ENCODE data around the gene ADAMTS12.

Gene ADAMTS12

GRCh38 chr5:33738967-33739366 lies 152.8 kb downstream of the ADAMTS12 start:
- TF ChIP-seq SPI1 (IDR thresholded peaks at IDR 0.05; ENCODE audit: low read depth, low read length): no peak
- TF ChIP-seq TAF1 (IDR thresholded peaks at IDR 0.05; ENCODE audit: low read depth, low read length): no peak
- no peak for TF ChIP-seq POLR2AphosphoS5 (IDR thresholded peaks at IDR 0.05; ENCODE audit: low read depth, low read length)
- TF ChIP-seq POLR2A (IDR thresholded peaks at IDR 0.05; ENCODE audit: low read depth, low read length): no peak
- no peak for TF ChIP-seq PAX5 (IDR thresholded peaks at IDR 0.05; ENCODE audit: insufficient read depth, low read length, severe bottlenecking)
- TF ChIP-seq POU2F2 (IDR thresholded peaks at IDR 0.05; ENCODE audit: low read depth, low read length): no peak
- FAIRE-seq (peak; percentile 16), DNase-seq (ENCODE audit: insufficient read length, low spot score) (no peak)

DNA sequence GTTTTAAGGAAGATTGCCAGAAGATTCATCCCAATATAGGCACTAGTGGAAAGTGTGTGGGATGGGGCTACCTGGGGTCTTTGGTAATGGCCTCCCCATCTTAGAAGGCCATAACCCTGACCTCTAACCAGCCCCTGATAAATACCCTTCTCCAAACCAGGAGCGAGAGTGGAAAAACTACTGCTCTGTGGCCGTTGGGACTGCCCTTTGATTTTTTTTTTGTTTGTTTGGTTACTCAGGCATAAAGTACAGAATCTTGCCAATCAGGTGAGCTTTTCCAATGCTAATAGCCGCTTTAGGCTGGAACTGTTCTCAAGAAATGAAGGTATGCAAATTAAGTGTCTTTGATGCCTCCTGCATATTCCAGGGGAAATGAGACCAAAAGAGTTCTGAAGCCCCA lies 153.7 kb downstream of the ADAMTS12 start:
- TF ChIP-seq POLR2A (IDR thresholded peaks at IDR 0.05; ENCODE audit: low read depth, low read length) (no peak), SPI1 (IDR thresholded peaks at IDR 0.05; ENCODE audit: low read depth, low read length) (no peak), POU2F2 (IDR thresholded peaks at IDR 0.05; ENCODE audit: low read depth, low read length) (no peak), POLR2AphosphoS5 (IDR thresholded peaks at IDR 0.05; ENCODE audit: low read depth, low read length) (no peak), TAF1 (IDR thresholded peaks at IDR 0.05; ENCODE audit: low read depth, low read length) (no peak), PAX5 (IDR thresholded peaks at IDR 0.05; ENCODE audit: insufficient read depth, low read length, severe bottlenecking) (no peak)
- FAIRE-seq (no peak), DNase-seq (ENCODE audit: insufficient read length, low spot score) (no peak)

DNA sequence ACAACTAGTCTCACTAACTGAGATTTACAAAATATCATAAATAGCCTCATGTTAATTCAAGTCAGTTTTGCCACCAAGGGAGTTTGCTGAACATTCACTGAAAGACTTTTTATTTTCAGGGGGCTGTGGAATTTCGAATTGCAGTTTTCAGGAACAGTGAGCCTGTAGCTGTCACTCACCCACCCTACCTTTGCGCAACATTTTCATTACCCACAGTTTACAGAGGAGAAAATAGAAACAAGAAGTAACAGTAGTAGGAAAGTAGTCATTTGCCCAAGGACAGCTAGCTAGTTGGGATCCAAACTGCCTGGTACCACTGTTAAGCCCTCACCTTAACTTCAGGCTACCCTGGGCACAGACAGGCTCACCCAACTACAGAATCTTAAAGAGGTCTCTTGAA lies 154.1 kb downstream of the ADAMTS12 start:
- TF ChIP-seq TAF1 (IDR thresholded peaks at IDR 0.05; ENCODE audit: low read depth, low read length) (no peak), PAX5 (IDR thresholded peaks at IDR 0.05; ENCODE audit: insufficient read depth, low read length, severe bottlenecking) (no peak), SPI1 (IDR thresholded peaks at IDR 0.05; ENCODE audit: low read depth, low read length) (no peak), POLR2AphosphoS5 (IDR thresholded peaks at IDR 0.05; ENCODE audit: low read depth, low read length) (no peak)
- DNase-seq (ENCODE audit: insufficient read length, low spot score) (no peak), FAIRE-seq (no peak)

- DNase-seq (ENCODE audit: insufficient read length, low spot score): no peak
- TF ChIP-seq POLR2A (IDR thresholded peaks at IDR 0.05; ENCODE audit: low read depth, low read length) (no peak), PAX5 (IDR thresholded peaks at IDR 0.05; ENCODE audit: insufficient read depth, low read length, severe bottlenecking) (no peak), POLR2AphosphoS5 (IDR thresholded peaks at IDR 0.05; ENCODE audit: low read depth, low read length) (no peak), TAF1 (IDR thresholded peaks at IDR 0.05; ENCODE audit: low read depth, low read length) (no peak), SPI1 (IDR thresholded peaks at IDR 0.05; ENCODE audit: low read depth, low read length) (no peak), POU2F2 (IDR thresholded peaks at IDR 0.05; ENCODE audit: low read depth, low read length) (no peak)
- no peak for FAIRE-seq
These were observed 154.5 kb downstream of the ADAMTS12 start for GRCh38 chr5:33737284-33737683.

- TF ChIP-seq PAX5 (IDR thresholded peaks at IDR 0.05; ENCODE audit: insufficient read depth, low read length, severe bottlenecking) (no peak), POLR2AphosphoS5 (IDR thresholded peaks at IDR 0.05; ENCODE audit: low read depth, low read length) (no peak), SPI1 (IDR thresholded peaks at IDR 0.05; ENCODE audit: low read depth, low read length) (no peak), TAF1 (IDR thresholded peaks at IDR 0.05; ENCODE audit: low read depth, low read length) (no peak), POU2F2 (IDR thresholded peaks at IDR 0.05; ENCODE audit: low read depth, low read length) (no peak), POLR2A (IDR thresholded peaks at IDR 0.05; ENCODE audit: low read depth, low read length) (no peak)
- FAIRE-seq (no peak), DNase-seq (ENCODE audit: insufficient read length, low spot score) (no peak)
These were observed 155.3 kb downstream of the ADAMTS12 start for GRCh38 chr5:33736510-33736909.

DNA sequence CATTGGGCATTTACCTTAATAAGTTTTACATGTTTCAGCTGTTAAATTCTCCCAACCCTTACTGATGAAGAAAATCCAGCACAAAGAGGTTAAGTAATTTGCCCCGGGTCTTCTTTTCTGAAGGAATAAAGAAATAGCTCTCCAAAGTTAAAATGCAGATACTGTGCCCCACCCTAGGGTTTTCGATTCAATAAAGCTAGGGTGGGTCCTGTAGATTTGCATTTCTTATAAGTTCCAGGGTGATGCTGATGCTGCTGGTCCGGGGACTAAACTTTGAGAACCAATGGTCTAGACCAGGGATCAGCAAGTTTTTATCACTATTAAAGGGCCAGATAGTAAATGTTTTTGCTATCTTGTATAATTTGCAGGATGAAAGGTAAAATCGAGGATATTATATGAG lies 156.7 kb downstream of the ADAMTS12 start:
- DNase-seq (ENCODE audit: insufficient read length, low spot score) (no peak), FAIRE-seq (no peak)
- TF ChIP-seq POLR2AphosphoS5 (IDR thresholded peaks at IDR 0.05; ENCODE audit: low read depth, low read length): no peak
- TF ChIP-seq TAF1 (IDR thresholded peaks at IDR 0.05; ENCODE audit: low read depth, low read length): no peak
- no peak for TF ChIP-seq POLR2A (IDR thresholded peaks at IDR 0.05; ENCODE audit: low read depth, low read length)
- no peak for TF ChIP-seq POU2F2 (IDR thresholded peaks at IDR 0.05; ENCODE audit: low read depth, low read length)
- no peak for TF ChIP-seq SPI1 (IDR thresholded peaks at IDR 0.05; ENCODE audit: low read depth, low read length)
- no peak for TF ChIP-seq PAX5 (IDR thresholded peaks at IDR 0.05; ENCODE audit: insufficient read depth, low read length, severe bottlenecking)

DNA sequence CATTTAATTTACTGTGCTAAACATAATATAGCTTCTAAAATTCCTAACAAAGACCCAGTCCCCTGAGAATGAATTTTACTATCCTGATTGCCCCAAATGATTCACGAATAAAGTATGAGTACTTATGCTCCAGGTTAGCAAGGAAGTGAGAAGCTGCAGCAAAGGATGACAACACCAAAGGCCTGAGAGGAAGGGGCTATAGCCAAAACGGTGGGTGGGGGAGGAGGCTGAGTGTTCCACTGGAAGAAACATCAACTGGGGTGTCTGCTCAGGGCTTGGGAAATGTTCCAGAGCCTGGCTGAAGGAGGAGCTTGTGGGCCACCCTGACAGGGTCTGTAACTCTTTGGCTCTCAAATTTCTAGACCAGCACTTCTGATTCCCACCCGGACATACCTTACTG lies 157.3 kb downstream of the ADAMTS12 start:
- FAIRE-seq: no peak
- no peak for DNase-seq (ENCODE audit: insufficient read length, low spot score)
- TF ChIP-seq POLR2A (IDR thresholded peaks at IDR 0.05; ENCODE audit: low read depth, low read length) (no peak), POLR2AphosphoS5 (IDR thresholded peaks at IDR 0.05; ENCODE audit: low read depth, low read length) (no peak), PAX5 (IDR thresholded peaks at IDR 0.05; ENCODE audit: insufficient read depth, low read length, severe bottlenecking) (no peak), POU2F2 (IDR thresholded peaks at IDR 0.05; ENCODE audit: low read depth, low read length) (no peak), SPI1 (IDR thresholded peaks at IDR 0.05; ENCODE audit: low read depth, low read length) (no peak), TAF1 (IDR thresholded peaks at IDR 0.05; ENCODE audit: low read depth, low read length) (no peak)

GRCh38 chr5:33733225-33733624 lies 158.6 kb downstream of the ADAMTS12 start:
- DNase-seq (ENCODE audit: insufficient read length, low spot score) (no peak), FAIRE-seq (no peak)
- TF ChIP-seq TAF1 (IDR thresholded peaks at IDR 0.05; ENCODE audit: low read depth, low read length) (no peak), POLR2AphosphoS5 (IDR thresholded peaks at IDR 0.05; ENCODE audit: low read depth, low read length) (no peak), PAX5 (IDR thresholded peaks at IDR 0.05; ENCODE audit: insufficient read depth, low read length, severe bottlenecking) (no peak)

DNA sequence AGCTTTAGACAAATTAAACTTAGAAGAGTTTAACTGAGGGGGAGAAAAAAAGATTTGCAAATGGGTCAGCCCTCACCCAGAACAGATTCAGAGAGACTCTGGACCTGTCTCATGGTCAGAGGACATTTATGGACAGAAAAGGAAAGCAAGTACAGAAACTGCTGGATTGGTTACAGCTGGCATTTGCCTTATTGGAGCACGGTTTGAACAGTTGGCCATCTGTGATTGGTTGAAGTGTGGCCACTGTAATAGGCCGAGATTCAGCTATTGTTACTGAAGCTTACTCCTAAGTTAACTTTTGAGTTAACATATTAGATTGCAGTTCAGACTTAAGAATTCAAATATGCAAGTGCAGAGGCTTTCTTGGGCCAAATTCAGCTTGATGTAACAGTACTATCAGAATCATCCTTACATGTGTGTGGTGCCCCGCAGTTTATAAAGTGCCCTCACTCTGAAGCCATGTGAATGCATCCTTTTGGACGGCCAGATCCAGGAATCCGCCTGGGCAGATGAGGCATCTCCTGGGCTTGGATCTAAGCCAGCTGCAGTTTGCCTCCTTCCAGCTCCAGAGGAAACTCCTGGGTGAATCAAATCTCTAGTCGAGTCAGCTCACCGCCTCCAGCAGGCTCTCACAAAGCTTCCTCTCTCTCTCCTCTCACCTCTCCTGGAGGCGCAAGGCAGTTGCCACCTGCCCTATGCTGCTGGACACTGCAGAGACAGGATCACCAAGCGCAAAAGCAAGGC lies 165.2 kb downstream of the ADAMTS12 start:
- no peak for TF ChIP-seq POLR2AphosphoS5 (IDR thresholded peaks at IDR 0.05; ENCODE audit: low read depth, low read length)
- no peak for TF ChIP-seq SPI1 (IDR thresholded peaks at IDR 0.05; ENCODE audit: low read depth, low read length)
- TF ChIP-seq TAF1 (IDR thresholded peaks at IDR 0.05; ENCODE audit: low read depth, low read length): no peak
- DNase-seq (ENCODE audit: insufficient read length, low spot score) (no peak), FAIRE-seq (no peak)

DNA sequence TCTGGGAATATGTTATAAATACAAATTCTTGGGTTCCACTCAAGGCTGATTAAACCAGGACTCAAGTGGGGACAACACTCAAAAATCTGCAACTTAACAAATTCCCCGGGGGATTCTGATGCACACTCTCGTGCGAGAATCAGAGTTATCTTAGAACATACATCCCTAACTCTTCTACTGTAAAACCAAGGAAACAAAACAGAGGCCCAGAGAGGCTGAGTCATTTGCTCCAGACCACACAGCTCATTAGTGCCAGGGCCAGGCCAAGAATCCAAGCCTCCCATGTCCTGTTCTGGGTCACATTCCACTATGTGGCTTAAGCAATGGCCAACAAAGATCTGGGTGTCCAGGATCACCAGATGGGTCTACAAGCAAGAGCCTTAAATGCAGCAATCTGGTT lies 166.0 kb downstream of the ADAMTS12 start:
- DNase-seq (ENCODE audit: insufficient read length, low spot score): no peak
- TF ChIP-seq POLR2A (IDR thresholded peaks at IDR 0.05; ENCODE audit: low read depth, low read length): no peak
- no peak for TF ChIP-seq POU2F2 (IDR thresholded peaks at IDR 0.05; ENCODE audit: low read depth, low read length)
- no peak for TF ChIP-seq SPI1 (IDR thresholded peaks at IDR 0.05; ENCODE audit: low read depth, low read length)
- no peak for TF ChIP-seq POLR2AphosphoS5 (IDR thresholded peaks at IDR 0.05; ENCODE audit: low read depth, low read length)
- TF ChIP-seq PAX5 (IDR thresholded peaks at IDR 0.05; ENCODE audit: insufficient read depth, low read length, severe bottlenecking): no peak
- no peak for TF ChIP-seq TAF1 (IDR thresholded peaks at IDR 0.05; ENCODE audit: low read depth, low read length)
- FAIRE-seq: no peak
